Measurements from ENCODE around the gene PRDX3.

Gene PRDX3

DNA sequence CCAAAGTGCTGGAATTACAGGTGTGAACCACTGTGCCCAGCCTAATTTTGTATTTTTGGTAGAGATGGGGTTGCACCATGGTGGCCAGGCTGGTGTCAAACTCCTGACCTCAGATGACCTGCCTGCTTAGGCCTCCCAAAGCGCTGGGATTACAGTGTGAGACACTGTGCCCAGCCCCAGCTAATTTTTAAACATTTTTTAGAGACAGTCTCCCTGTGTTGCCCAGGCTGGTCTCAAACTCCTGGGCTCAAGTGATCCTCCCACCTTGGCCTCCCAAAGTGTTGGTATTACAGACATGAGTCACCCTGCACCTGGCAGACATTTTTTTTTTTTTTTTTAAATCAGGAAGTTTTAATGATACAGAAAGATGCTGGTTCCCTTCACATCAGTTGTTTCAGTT lies 59.2 kb downstream of the PRDX3 start:
- DNase-seq, result no peak

DNA sequence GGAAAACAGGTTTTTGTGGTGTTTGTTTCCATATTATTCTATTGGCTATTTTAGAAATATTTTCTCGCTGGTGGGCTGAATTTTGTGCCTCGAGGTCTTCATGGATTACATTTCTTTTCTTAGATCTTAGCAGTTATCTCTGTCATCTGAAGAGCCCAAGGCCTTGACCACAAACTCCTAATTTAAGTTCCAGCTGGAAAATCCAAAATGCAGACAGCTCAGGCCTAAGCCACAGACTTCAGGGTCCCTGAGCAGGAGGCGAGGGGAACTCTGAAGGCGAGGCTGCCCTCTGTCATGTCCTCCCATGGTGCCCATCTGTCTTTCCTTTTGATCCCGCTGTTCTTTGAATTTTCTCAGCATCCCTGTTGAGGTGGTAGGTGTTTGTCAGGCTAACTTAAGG lies 60.4 kb downstream of the PRDX3 start:
- DNase-seq, result no peak

All from RPMI8226 (cell line).